Measurements from ENCODE around the gene BTBD8. TPM values are rescaled to one million over a fixed set of nuclear protein-coding genes. Genes with fewer than 3 reads are reported as not detected.

Gene BTBD8
- total RNA-seq, 1 donor from 2014 or later = 4.9 TPM

GRCh38 chr1:92194511-92194910, 114.4 kb downstream of the BTBD8 start:
- DNase-seq = no peak

- DNase-seq = no peak
These were observed 121.8 kb downstream of the BTBD8 start for GRCh38 chr1:92201973-92202372.

GRCh38 chr1:92203105-92203504, 123.0 kb downstream of the BTBD8 start:
- no peak for DNase-seq

GRCh38 chr1:92210701-92211100, 130.6 kb downstream of the BTBD8 start:
- no peak for DNase-seq

GRCh38 chr1:92211166-92211565, 131.0 kb downstream of the BTBD8 start:
- DNase-seq = no peak

GRCh38 chr1:92217721-92218120, 137.6 kb downstream of the BTBD8 start, which contains the start of gene C1orf146:
C1orf146 (plus strand) TSS chr1:92217915; CDS start chr1:92231421, 13,506 bp downstream.
- no peak for DNase-seq

- no peak for DNase-seq
These were observed 138.4 kb downstream of the BTBD8 start for GRCh38 chr1:92218559-92218958.

GRCh38 chr1:92219028-92219427, 138.9 kb downstream of the BTBD8 start:
- no peak for DNase-seq

GRCh38 chr1:92228401-92228800, 148.3 kb downstream of the BTBD8 start:
- DNase-seq = no peak

GRCh38 chr1:92230736-92231135, 150.6 kb downstream of the BTBD8 start:
- no peak for DNase-seq

Other genes with a start within 250 kb of the BTBD8 start
- gene TGFBR3, start 194.2 kb upstream of the BTBD8 start, total RNA-seq = 125 TPM
- gene BRDT, start 130.9 kb upstream of the BTBD8 start, total RNA-seq = not detected
- 0.49 TPM for gene EPHX4, start 50.4 kb upstream of the BTBD8 start, total RNA-seq
- not detected for gene SETSIP, start 4.9 kb upstream of the BTBD8 start, total RNA-seq
- not detected for gene C1orf146, start 137.6 kb downstream of the BTBD8 start, total RNA-seq
- gene GLMN, start 218.6 kb downstream of the BTBD8 start, total RNA-seq = 16.2 TPM
- gene RPAP2, start 218.7 kb downstream of the BTBD8 start, total RNA-seq = 9.1 TPM